NCI-H526 (cell line): ENCODE results near the gene RHNO1.

ENCODE experiments used
- DNase-seq, 2 experiments: peaks; one replicate each; lab custom pipeline; 2025; lab: John Stamatoyannopoulos, UW

Gene RHNO1

DNA sequence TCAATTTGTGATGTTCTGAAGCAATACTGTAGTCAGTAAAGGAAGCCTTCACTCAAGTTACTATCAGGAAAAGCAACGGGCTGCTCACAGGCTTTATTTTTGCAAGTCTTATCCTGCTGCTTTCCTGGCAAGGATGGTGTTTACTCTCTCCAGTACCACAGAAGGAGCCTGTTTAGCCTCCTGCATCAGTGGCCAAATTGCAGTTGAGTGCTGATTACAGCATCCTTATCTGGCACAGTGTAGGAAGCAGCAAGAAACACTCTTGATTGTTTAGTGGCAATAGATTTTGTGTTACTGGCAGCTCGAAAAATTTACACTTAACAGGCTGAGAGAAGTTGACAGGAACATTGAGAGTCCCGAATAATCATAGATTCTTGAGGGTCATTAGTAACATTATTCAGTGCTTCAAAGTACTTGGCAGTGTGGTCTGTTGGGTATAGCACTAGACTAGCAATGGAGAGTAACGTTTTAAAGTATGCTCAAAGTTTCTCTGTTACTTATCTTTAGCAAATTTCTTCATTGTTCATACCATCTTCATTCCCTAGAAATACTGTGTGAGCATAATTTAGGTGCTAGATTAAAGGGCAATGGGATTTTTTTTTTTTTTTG lies 25.4 kb downstream of the RHNO1 start:
- DNase-seq = no peak

DNA sequence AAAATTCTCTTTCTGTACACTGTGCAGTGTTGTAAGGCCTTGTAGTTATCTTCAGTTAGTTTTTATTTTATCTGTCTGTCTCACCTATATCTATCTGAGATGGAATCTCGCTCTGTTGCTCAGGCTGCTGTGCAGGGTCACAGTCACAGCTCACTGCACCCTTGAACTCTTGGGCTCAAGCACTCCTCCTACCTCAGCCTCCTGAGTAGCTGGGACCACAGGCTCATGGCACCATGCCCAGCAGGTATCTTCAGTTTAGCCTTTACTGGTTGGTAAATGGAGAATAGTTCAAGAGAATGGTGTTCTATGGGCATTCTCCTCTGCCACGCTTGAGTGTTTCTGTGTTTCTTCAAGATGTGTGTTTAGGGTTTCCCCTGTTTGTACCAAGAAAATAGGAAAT lies 27.2 kb downstream of the RHNO1 start:
- DNase-seq = no peak

DNA sequence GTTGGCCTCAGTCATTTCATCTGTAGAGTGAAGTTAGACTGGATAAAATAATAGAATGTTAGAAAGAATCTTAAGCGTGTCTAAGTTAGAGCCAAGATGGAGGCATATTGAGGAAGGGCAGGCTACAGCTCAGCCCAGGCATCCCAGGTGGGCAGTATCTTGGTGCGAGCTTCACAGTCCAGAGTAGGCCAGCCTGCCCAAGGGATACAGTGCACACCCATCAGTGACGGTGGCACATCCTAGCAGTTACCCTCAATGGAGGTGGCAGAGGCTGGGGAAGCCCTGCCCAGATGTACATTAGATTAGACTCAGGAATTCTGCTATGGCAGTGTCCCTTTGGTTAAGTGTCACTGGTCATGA lies 35.2 kb downstream of the RHNO1 start:
- no peak for DNase-seq

DNA sequence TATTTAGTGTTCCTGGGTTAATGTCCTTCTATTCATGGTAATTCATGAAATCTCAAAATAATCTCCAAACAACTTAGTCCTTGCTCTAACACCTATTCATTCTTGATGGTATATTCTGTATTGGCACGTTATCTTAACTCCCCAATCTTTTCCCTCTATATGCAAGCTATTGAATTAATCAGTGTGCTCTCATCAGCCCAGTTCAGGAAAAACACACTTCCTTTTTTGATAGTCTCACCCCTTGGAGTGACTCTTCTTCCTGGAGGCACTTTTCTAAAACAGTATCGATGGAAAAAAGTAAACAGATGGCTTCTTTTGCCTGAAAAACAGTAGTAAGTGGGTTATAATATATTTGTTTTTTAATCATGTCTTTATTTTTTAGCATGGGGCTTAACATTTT lies 42.2 kb downstream of the RHNO1 start:
- no peak for DNase-seq

DNA sequence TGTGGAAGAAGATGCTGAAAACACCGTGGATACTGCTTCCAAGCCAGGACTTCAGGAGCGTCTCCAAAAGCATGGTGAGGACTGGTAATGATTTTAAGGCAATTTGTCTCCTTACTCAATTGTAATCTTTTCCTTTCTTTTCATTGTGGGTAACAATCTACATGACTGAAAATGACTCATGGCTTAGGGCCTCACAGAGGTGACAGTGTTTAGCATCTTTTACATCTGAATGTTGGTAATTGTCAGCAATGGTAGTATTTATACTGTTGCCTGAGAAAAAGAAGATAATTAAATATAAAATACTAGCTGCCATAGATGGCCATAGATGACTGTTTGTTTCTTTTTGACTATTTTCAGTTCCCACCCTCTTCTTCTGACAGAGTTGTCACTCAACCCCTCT lies 45.3 kb downstream of the RHNO1 start:
- no peak for DNase-seq

DNA sequence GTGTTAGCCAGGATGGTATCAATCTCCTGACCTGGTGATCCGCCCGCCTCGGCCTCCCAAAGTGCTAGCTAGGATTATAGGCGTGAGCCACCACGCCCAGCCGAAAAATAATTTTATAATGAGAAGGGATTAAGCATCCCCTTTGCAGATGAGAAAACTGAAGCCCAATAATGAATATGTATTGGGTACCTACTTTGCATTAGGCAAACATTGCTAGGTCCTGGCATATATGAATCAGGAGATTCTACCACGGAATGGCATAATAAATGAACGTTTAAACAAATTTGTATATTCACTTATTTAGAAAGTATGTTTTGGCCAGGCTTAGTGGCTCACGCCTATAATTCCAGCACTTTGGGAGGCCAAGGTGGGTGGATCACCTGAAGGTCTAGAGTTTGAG lies 46.0 kb downstream of the RHNO1 start:
- peak in 1 of 2 experiments; percentile 3 for DNase-seq

DNA sequence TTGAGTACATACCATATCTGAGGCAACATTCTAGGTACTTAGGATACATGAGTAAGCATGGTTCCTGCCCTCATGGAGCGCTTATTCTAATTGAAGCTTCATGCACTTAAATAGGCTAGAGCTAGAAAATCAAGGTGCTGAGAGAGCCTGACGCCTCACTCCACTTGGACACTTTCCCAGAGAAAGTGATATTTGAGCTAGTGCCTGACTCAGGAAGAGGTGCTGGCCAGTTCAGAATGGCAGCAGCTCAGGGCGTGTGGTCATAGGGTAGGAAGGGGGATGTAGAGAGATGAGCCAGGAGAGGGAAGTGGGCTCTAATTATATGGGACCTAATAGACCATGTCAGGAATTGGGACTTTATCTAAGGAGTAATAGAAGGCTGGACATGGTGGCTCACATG lies 47.0 kb downstream of the RHNO1 start:
- DNase-seq = no peak

DNA sequence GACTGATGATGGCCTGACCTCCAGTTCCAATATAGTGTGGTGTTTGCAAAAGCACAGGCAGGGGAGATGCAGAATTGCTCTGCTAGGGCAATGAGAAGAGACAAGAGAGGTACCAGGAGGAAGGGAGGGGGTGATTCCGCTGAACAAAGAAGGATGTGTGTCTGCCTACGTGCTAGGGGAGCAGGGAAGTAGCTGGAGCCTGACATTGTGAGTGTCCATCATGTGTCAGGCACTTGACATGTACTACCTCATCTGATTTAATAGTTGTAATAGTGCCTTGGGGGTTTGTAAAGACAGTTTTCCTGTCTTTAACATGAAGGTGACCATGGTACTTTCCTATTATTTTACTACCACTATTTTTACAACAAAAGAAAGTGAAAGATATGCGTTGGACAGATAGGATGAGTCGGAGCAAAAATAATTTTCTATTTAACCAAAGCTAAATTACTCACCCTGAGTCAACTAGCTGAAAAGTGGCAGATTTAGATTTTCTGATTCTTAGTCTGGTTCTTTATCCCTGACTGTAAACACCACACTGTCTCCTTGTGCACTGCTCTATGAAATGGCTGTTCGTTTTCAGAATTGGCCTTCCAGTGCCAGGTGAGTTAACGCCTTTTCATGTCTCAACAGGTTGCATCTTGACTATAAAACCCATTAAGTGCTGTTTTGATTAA lies 48.4 kb downstream of the RHNO1 start:
- DNase-seq = no peak

DNA sequence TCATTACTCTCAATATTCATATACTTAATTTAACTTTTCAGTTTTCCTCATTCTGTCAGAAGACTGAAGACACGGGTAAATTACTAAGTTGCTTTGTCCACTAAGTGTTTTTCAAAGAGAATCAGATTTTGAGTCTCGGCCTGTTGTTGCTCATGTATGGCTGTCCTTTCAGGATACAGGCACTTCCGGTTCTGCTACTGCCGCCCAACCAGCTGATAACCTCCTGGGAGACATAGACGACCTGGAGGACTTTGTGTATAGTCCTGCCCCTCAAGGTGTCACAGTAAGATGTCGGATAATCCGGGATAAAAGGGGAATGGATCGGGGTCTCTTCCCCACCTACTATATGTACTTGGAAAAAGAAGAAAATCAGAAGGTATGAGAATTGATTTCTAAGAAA lies 53.8 kb downstream of the RHNO1 start:
- no peak for DNase-seq

DNA sequence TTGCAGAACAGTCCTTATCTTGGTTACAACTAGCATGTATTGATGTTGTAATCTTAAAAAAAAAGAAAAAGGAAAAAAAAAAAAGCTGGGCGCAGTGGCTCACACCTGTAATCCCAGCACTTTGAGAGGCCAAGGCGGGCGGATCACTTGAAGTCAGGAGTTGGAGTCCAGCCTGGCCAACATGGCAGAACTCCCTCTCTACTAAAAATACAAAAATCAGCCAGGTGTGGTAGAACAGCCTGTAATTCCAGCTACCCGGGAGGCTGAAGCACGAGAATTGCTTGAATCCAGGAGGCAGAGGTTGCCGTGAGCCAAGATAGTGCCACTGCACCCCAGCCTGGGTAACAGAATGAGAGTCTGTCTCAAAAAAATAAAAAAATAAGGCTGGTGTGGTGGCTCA lies 56.6 kb downstream of the RHNO1 start:
- DNase-seq = no peak

DNA sequence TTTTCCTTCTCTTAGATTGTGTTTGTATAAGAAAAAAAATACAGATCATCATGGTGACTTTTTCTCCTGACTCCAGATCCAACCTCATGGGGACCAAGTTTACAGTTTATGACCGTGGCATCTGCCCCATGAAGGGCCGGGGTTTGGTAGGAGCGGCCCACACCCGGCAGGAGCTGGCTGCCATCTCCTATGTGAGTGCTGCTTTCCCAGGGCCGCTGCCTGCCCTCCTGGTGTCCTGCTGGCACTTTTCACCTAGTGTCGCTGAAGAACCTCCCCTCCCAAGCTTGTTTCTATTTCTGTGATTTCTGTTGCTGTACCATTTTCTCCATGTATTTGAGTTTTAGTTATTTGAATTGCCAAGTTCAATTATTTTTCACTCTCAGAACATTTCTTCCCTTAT lies 57.3 kb downstream of the RHNO1 start:
- DNase-seq = no peak

DNA sequence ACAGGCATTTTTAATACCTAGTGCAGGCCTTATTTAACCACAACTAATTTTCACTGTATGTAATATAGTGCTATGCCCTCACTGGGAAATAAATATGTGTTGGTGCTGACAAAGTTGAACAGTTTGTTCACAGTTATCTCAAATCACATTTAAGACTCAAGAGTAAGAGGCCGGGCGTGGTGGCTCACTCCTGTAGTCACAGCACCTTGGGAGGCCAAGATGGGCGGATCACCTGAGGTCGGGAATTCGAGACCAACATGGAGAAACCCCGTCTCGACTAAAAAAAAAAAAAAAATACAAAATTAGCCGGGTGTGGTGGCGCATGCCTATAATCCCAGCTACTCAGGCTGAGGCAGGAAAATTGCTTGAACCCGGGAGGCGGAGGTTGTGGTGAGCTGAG lies 59.3 kb downstream of the RHNO1 start:
- no peak for DNase-seq

DNA sequence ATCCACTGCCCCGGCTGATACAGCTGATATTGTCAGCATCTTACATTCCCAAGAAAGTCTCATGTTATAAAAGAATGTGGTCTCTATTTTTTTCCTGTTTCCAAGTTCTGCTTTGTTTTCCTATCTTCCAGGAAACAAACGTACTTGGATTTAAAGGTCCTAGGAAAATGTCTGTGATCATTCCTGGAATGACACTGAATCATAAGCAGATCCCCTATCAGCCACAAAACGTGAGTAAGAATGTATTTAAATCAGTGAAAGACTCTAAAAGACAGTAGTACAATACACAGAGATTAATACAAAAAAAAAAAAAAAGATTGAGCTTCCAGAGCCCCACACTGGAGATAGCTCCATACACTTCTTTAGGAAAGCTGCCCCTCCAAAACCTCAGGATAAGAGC lies 60.5 kb downstream of the RHNO1 start:
- DNase-seq = no peak
